Cerebellar nuclear complex (tissue), 1 donor: ENCODE data around the gene CTAGE9.
"Not testable (repeated sequence)": the region's sequence is repeated elsewhere in the genome, so short reads cannot be mapped to it uniquely, and the experiment has no call there.

ENCODE experiments used
- DNase-seq, 2 experiments: peaks; one replicate each; lab custom pipeline; 2025; lab: John Stamatoyannopoulos, UW

The CTAGE9 gene, protein sequence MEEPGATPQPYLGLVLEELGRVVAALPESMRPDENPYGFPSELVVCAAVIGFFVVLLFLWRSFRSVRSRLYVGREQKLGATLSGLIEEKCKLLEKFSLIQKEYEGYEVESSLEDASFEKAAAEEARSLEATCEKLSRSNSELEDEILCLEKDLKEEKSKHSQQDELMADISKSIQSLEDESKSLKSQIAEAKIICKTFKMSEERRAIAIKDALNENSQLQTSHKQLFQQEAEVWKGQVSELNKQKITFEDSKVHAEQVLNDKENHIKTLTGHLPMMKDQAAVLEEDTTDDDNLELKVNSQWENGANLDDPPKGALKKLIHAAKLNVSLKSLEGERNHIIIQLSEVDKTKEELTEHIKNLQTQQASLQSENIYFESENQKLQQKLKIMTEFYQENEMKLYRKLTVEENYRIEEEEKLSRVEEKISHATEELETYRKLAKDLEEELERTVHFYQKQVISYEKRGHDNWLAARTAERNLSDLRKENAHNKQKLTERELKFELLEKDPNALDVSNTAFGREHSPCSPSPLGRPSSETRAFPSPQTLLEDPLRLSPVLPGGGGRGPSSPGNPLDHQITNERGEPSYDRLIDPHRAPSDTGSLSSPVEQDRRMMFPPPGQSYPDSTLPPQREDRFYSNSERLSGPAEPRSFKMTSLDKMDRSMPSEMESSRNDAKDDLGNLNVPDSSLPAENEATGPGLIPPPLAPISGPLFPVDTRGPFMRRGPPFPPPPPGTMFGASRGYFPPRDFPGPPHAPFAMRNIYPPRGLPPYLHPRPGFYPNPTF

DNA sequence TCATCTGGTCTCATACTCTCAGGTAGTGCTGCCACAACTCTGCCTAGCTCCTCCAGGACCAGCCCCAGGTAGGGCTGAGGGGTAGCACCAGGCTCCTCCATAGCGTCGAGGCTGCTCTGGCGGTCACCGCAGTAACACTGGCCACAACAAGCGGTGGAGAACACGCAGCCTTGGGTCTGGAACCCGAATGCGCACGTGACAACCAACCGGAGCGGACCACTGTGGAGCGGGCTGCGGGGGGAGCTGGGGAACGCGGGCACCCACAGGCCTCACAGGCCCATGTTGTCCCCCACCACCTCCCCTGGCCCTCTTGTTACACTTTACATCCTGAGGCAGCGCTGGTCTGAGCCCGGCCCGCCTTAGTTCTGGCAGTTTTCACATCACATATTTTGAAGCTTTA is at the start of gene CTAGE9:
TSS of gene CTAGE9 (minus strand) at position 101 of the 400 bp plus-strand sequence. CDS start at position 101, 0 bp downstream.
- DNase-seq = not testable (repeated sequence)

DNA sequence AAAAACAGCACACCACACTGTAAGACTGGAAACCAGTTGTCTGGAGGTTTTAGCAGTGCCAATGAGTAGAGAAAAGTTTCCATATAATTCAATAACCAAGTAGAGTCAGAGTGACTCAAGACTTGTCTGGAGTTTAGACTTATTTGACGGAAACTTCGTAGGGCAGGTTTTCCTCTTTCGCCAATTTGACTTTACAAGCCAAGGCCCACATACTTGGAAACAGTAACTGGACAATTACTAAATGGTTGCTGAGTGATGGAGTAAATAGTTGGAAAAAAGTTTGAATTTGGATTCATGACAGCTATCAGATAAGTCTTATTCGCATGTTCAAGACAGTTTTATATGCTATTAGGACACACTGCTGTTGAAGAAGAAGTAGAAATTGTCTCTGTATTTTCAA is 48.1 kb upstream of the CTAGE9 start:
- DNase-seq = no peak

DNA sequence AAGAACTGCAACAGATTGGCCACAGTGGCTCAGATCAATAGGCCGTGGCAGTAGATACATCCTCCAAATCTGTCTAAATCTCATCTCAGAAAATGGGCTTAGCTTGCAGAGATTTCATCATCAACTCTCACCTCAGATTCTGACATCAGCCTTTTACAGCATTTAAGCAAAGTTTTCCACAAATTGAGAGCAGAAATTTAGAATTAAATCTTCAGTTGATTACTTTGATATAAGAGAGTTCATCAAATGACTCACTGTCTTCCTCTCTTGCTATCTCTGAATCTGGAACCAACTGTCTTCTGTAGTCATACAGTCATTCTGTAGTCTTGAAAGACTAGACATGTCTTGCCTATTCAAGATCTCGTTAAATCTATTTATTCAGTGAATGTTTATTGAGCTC is 45.2 kb upstream of the CTAGE9 start:
- no peak for DNase-seq

DNA sequence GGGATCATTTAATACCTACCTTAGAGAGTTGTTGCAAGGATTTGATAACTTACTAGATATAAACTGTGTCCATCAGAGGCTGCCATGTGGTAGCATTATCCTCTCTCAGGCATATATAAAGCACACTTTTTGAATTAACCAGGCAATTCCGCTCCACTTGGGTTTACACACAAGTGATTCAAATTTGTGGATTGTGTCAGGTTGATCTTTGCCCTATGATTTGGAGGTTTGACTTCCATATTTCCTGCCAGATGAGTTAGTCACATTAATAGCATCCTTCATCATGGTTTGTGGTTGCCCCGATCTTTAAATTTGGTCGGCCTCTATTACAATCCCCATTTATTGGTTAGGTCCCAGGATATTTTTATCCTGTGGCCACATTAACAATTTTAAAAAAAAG is 44.8 kb upstream of the CTAGE9 start:
- DNase-seq = no peak

DNA sequence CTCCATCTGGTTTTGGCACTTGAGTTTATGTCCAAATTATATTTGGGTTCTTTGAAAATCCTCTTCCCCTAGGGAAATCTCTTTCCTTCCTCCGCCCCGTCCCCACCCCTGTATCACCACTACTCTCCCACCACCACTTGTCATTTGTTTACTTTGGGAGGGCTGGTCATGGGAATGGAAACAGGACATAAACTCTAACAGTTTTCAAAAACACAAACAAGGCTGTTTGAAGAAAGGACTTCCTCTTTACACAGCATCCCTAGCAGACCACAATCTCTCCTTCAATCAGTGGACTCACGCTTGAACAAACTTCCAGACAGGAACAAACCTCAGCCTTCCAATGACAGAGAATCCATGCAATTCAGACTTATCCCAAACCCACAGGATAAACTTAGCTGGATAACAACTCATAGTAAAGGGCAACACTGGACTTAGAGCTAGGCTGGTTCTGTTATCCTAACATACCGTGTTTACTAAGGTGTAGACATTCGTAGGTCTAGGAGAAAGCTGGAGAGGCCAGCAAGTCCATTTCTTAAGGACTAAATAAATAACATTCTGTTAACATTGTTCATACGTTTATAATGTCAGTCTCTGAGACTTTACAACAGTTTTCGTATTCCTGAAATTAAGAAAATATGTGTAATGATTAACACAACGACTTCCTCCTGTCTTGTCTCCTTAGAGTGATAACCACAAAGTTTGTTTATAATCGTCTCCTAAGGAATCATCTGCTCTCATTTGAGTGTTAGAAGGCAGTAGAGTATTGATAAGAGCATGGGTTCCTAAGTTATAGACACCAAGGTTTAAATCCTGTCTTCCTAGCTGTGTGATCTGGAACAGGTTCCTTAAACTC is 44.1 kb upstream of the CTAGE9 start:
- no peak for DNase-seq

DNA sequence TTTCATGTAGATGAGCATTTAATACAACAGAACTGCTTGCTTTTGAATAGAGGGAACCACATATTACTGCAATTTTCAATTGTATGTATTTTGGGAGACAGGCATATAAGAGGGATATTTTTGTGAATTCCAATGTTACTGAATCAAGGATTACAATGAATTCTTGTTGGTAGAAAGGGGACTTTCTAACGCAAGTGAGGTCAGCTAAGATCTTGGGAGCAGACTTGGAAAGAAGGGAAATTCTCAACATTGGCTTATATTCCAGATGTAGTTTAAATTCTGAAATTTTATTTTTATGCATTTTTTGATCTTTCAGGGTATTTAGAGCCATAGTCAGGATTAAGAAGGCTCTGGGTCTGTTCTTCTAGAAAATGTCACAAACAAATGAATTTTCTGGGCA is 43.3 kb upstream of the CTAGE9 start:
- DNase-seq = no peak

DNA sequence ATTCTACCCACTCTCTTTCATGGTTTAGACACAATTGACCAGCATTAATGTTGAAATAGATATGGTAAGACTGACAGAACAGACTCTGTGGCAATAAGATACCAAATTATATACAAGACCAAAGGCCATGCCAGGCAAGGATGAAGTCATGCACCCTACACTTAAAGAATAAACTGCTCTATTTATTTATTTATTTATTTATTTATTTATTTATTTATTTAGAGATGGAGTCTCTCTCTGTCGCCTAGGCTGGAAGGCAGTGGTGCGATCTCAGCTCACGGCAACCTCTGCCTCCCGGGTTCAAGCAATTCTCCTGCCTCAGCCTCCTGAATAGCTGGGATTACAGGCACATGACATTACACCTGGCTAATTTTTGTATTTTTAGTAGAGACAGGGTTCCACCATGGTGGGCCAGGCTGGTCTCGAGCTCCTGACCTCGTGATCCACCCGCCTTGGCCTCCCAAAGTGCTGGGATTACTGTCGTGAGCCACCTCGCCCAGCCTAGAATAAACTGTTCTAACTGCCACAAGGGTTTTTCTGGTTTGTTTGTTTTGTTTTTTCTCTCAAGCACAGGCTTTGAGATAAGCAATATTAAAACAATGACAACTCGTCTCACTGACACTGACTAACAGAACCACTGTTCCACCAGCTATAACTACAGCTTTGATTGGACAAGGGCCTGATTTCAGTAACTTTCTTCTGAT is 40.3 kb upstream of the CTAGE9 start:
- not testable (repeated sequence) for DNase-seq

DNA sequence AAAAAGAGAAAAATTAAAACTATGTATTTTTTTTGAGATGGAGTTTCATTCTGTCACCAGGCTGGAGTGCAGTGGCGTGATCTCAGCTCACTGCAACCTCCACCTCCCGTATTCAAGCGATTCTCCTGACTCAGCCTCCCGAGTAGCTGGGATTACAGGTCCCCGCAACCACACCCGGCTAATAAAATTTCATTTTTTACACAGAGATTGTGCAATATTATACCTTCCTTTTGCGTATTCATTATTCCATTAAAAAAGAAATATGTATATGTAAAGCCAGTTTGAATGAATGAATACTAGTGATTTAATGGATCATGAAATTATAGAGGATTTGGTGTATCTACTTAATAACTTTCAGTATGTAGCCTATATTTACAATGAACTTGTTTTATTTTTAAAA is 38.2 kb upstream of the CTAGE9 start:
- DNase-seq = no peak

DNA sequence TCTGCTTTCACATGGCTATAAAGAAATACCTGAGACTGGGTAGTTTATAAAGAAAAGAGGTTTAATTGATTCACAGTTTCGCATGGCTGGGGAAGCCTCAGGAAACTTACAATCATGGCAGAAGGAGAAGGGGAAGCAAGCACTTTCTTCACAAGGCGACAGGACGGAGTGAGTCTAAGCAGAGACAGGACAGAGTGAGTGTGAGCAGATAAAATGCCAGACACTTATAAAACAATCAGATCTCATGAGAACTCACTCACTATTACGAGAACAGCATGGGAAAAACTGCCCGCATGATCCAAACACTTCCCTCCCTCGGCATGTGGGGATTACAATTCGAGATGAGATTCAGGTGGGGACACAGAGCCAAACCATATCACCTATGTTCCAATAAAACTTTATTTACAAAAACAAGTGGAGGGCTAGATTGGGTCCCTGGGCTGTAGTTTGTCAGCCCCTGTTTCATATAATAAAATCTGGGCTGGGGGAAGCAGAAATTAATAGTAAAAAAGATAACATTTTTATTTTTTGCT is 37.1 kb upstream of the CTAGE9 start:
- no peak for DNase-seq

DNA sequence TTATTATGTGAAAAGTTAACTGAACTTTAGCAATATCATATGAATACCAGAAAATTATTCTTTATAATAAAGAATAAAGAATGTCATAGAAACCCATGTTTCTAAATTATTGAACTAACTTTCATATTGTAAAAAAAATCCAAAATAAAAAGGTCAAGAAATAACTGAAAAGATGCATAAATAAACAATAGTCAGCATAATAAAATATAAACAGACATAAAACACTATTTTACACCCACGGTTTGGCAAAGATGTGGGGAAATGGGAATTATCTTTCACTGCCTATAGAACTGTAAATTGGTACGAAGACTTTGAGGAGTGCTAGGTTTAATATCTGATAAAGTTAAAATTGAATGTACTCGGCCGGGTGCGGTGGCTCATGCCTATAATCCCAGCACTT is 34.7 kb upstream of the CTAGE9 start:
- DNase-seq = no peak

DNA sequence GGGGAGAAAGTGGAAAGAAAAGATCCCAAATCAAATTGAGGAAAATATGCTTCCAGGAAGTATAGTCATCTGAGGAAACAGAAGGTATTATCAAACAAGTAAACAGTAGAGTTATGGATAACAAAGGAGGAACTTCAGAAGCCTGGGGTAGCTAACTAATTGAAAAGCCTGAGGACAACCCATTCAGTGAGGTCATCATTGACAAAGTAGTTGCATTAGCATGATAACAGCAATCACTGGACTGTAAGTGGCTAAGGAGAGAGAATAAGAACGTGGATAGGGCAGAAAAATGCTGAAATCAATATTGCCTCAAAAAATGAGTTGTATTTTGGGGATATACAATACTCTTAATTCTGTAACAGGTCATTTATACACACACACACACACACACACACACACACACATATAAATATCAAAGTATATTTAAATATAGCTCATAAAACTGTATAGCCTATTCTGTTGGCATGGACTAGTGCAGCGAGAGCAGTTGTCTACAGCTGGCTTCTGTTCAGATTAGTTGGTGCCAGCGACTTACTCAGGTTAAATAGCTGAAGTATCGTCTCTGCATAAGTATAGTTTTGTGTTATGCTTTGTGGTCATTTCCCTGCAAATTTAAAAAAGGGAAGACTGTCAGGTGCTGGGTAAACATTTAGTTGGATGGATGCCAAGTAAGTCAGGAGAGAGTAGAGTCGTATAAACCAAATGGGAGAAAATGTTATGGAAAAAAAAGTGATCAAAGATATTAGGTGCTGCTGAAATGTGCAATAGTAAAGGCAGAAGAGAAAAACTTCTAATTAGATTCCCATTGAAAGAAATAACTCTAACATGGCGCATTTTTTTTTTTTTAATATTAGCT is 33.8 kb upstream of the CTAGE9 start:
- no peak for DNase-seq

DNA sequence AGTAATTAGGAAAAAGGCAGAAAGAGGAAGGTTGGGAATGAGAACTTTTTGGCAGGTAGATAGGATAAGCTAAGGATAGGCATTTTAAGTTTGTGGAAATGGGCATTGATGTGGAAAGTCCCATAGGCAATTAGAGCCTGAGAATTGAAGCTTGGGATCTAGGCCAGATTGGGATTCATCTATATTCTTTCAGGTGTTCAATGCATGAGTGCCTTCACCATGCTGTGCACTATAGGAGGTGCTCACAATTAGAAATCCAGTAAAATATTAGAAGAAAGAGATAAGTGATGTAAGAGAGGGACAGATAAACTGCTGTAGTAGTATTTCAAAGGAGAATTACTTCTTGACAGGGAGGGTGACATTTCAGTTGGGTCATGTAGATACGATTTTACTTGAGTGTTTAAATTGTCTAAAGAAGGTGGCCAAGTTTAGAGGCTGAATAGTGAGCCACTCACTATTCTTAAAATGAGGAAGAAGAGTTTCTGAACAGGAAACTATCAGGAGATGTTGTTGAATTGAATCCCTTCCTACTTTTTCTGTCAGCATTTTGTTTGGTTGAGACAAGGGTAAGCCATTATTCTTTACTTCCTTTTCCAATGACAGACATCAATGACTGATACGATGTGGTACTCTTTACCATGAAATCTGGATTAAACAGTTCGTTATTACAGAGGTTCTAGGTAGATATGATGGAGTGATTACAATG is 31.0 kb upstream of the CTAGE9 start:
- no peak for DNase-seq

DNA sequence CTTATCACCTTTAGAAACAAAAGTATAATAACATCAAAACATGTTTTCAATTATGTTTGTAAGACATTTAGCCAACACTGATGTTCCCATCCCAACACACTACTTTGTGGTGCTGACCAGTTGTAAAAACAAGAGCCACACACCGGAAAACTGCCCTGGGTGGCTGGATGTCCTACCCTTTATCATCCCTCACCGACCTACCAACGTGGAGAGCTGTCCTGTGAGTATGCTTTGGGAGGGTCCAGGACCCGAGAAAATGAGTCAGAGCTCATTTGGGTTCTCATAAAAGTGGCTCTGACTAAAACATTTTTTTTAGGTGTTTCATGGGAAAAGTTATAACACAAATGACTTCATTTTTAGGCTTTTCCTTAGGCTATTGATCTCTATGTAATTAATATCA is 29.3 kb upstream of the CTAGE9 start:
- DNase-seq = no peak

DNA sequence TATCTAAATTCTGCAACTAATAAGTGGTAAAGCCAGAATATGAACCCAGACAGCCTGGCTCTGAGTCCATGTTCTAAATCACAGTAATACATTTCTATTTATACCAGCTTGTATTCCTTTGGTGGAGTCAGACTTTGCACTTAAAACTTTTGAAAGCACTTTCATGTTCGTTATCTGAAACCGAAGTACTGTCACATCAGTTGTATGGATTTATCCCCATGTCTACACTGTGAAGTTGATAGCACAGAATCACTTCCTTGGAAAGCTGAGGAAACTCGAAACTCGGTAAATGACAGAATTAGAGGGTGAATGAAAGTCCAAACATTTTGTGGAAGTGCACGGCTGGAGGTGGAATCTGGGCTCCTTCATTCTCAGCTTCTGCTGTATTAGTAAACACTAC is 28.3 kb upstream of the CTAGE9 start:
- DNase-seq = no peak

DNA sequence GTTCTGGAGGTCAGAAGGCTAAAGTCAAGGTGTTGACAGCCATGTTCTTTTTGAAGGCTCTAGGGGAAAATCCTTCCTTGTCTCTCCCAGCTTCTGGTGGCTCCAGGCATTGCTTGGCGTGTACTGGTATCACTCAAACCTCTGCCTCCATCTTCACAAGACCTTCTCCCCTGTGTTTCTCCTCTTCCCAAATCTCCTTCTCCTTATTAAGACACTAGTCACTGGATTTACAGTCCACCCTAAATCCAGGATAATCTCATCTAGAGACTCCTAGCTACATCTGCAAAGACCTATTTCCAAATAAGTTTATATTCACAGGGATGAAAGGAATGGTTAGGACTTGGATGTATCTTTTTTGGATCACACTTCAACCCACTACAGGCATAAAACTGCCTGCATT is 26.0 kb upstream of the CTAGE9 start:
- DNase-seq = no peak

DNA sequence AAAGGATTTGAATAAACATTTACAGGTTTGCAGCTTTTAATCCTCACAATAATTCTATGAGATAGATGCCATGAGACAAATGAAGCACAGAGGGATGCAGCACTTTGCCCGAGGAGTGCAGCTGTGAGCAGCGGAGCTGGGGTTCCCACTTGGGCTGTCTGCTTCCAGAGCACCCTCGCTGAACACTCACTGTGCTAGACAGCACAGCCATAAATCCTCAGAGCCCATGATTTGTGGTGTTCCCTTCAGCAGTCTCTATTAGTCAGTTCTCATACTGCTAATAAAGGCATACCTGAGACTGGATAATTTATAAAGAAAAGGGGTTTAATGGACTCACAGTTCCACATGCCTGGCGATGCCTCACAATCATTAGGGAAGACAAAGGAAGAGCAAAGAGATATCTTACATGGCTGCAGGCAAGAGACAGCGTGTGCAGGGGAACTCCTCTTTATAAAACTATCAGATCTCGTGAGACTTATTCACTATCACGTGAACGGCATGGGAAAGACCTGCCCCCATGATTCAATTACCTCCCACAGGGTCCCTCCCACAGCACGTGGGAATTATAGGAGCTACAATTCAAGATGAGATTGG is 25.3 kb upstream of the CTAGE9 start:
- DNase-seq = no peak

DNA sequence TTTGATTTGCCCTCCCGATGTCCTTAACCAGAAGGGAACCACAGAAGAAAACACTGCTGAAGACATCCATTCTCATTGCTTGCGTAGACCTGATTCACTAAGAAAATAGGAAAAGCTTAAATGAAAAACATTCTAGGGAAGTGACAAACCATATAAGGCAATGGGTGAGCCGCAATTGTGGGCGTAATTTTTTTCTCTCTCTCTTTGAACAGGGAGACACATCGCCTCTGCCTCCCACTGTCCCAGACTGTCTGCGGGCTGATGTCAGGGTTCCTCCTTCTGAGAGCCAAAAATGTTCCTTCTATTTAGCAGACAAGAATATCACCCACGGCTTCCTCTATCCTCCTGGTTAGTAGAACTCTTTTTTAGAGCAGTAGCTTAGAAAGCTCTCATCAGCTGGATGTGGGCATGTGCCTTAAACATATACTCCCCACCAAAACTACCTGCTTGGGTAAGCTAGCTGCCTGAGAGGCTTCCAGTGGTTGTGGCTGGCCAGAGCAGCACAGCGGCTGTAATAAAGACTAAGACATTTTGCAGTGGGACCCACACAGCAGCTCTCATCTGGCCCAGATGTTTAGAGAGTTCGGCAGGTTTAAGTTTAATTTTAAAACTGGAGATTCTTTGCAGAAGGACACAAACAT is 22.7 kb upstream of the CTAGE9 start:
- no peak for DNase-seq

DNA sequence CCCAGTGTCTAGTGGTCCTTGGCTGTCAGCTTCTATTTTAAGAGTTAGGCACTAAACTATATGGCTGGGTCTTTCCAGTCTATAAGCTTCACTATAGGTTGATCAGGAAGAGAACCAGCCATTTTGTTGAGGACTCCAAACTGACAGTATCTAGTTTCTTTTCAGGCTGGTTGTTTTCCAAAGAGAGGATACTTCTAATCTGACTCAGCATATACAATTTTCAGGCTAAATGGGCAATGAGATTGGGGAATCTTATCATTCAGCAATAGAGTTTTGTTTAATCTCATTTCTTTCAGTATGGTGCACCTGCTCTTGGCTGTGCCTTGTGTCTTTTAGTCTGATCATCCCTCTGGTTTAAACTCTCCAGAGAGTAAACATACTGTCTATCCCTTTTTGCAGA is 20.4 kb upstream of the CTAGE9 start:
- DNase-seq = no peak

DNA sequence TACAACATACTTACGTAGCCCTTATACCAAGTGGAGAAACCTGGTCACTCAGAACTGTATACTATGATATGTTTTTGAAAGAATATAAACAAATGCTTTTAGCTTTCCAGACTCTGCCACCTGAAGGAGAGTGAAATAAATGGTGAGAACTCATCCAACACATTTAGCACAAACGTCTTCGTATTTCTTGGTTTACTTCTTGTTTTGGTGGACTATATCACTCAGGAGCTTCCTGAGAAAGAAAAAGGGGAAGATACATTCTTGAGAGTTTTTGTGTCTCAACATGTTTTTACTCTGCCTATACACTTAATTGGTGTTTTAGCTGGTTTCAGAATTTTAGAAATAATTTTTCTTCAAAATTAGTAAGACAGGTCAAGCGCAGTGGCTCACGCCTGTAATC is 19.4 kb upstream of the CTAGE9 start:
- DNase-seq = no peak
